GM12878 (cell line): Measurements from ENCODE around the gene FBXL17.

Experiments used
- EP300 ChIP-seq, 2 experiments: fragments of 150-350 bp in 1 of 2; IDR thresholded peaks; 2 replicates each; pipeline ENCODE4 v1.6.1; 2011 to 2012; ENCODE audit warnings: low read depth in 2 of 2, low read length in 2 of 2, borderline replicate concordance in 1 of 2, improper control_type of control experiment in 1 of 2, inconsistent platforms in 1 of 2; ENCODE audit not compliant: control insufficient read depth in 1 of 2
- ESRRA ChIP-seq: IDR thresholded peaks from 2 replicates; pipeline ENCODE4 v1.6.1; 2012; ENCODE audit warnings: mild to moderate bottlenecking, low read length, improper control_type of control experiment
- MYC ChIP-seq: IDR thresholded peaks from 2 replicates; pipeline ENCODE4 v1.6.1; 2011; ENCODE audit warnings: mild to moderate bottlenecking, low read length, moderate library complexity, inconsistent platforms; ENCODE audit not compliant: insufficient read depth, insufficient replicate concordance, insufficient read length, severe bottlenecking
- RELA ChIP-seq: fragments of 450-650 bp; IDR thresholded peaks from 2 replicates; pipeline ENCODE4 v1.8.0; 2014; ENCODE audit warnings: borderline replicate concordance; ENCODE audit not compliant: partially characterized antibody

GRCh38 chr5:108341866-108342265, 40.0 kb downstream of the FBXL17 start:
- TF ChIP-seq ESRRA (no peak), EP300 (IDR thresholded peaks at IDR 0.05; ENCODE audit: borderline replicate concordance in 1 of 2, control insufficient read depth in 1 of 2, low read depth in 2 of 2, low read length in 2 of 2) (no peak), MYC (no peak), RELA (no peak)
